Measurements from ENCODE around the gene SMC1B. TPM values are rescaled to one million over a fixed set of nuclear protein-coding genes. Genes with fewer than 3 reads are reported as not detected.

SMC1B gene
- total RNA-seq, 1 donor from 2014 or later, result 0.13 TPM

DNA sequence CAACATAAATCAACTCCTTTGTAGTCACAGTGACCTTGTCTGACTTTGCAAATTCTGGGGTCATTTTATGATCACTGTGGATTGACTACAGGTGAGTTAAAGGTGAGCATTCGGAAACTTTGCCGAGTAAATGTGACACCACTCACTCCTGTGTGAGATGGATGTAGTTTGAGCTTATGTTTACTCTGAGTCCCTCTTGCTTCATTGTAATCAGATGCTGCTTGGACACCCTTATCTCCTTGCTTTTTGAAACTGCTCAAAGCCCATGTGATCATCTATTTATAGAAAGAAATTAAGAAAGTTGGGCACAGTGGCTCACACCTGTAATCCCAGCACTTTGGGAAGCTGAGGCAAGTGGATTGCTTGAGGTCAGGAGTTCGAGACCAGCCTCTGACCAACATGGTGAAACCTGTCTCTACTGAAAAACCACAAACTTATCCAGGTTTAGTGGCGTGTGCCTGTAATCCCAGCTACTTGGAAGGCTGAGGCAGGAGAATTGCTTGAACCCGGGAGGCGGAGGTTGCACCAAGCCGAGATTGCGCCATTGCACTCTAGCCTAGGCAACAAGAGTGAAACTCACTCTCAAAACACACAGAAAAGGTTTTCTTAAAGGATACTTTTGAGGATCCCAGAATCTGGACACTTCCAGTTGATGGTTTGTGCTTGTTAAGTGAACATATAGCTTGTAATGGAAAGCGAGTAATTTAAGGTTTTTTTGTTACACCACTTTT lies 96.4 kb downstream of the SMC1B start:
- no peaks in the 10 kb centered on the region for H3K9me3 Mint-ChIP-seq
- no peaks in the 10 kb centered on the region for H3K27me3 Mint-ChIP-seq
- ChIA-PET CTCF (no interaction called here), POLR2A (interaction anchor here (1.1 to 2.1 kb wide), 2 partner anchors 29 to 32 kb away, joined by 3 to 6 read pairs; partner anchors contain the start of gene UPK3A)
- DNase-seq (no peak), ATAC-seq (ENCODE audit: low read depth) (no peak)
- TF ChIP-seq, protein P1, sequence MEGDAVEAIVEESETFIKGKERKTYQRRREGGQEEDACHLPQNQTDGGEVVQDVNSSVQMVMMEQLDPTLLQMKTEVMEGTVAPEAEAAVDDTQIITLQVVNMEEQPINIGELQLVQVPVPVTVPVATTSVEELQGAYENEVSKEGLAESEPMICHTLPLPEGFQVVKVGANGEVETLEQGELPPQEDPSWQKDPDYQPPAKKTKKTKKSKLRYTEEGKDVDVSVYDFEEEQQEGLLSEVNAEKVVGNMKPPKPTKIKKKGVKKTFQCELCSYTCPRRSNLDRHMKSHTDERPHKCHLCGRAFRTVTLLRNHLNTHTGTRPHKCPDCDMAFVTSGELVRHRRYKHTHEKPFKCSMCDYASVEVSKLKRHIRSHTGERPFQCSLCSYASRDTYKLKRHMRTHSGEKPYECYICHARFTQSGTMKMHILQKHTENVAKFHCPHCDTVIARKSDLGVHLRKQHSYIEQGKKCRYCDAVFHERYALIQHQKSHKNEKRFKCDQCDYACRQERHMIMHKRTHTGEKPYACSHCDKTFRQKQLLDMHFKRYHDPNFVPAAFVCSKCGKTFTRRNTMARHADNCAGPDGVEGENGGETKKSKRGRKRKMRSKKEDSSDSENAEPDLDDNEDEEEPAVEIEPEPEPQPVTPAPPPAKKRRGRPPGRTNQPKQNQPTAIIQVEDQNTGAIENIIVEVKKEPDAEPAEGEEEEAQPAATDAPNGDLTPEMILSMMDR (IDR thresholded peaks at IDR 0.05), result no peak
- peak overlapping the region; percentile 53 for H3K27ac Mint-ChIP-seq
- peaks cover 7% of the 10 kb centered on the region for H3K36me3 Mint-ChIP-seq (ENCODE audit: low read depth)
- no peak overlapping the region for H3K4me3 Mint-ChIP-seq
- peaks cover 68% of the 10 kb centered on the region for H3K4me1 Mint-ChIP-seq
- intact Hi-C loops (cut with micrococcal nuclease), result no loop called here

- TF ChIP-seq, protein P1 (IDR thresholded peaks at IDR 0.05), result no peak
- intact Hi-C loops (cut with micrococcal nuclease), result no loop called here
- no peak overlapping the region for H3K4me3 Mint-ChIP-seq
- H3K36me3 Mint-ChIP-seq (ENCODE audit: low read depth), result peaks cover 9% of the 10 kb centered on the region
- no peak overlapping the region for H3K27ac Mint-ChIP-seq
- CTCF ChIA-PET, result no interaction called here
- no peak for DNase-seq
- peaks cover 70% of the 10 kb centered on the region for H3K4me1 Mint-ChIP-seq
- ATAC-seq (ENCODE audit: low read depth), result no peak
- no peaks in the 10 kb centered on the region for H3K9me3 Mint-ChIP-seq
- H3K27me3 Mint-ChIP-seq, result no peaks in the 10 kb centered on the region
- POLR2A ChIA-PET, result interaction anchor here (1.4 kb wide), 1 partner anchor 30 kb away, joined by 5 read pairs; the partner anchor contains the start of gene UPK3A
Observed at GRCh38 chr22:45314786-45315185, 98.6 kb downstream of the SMC1B start.

DNA sequence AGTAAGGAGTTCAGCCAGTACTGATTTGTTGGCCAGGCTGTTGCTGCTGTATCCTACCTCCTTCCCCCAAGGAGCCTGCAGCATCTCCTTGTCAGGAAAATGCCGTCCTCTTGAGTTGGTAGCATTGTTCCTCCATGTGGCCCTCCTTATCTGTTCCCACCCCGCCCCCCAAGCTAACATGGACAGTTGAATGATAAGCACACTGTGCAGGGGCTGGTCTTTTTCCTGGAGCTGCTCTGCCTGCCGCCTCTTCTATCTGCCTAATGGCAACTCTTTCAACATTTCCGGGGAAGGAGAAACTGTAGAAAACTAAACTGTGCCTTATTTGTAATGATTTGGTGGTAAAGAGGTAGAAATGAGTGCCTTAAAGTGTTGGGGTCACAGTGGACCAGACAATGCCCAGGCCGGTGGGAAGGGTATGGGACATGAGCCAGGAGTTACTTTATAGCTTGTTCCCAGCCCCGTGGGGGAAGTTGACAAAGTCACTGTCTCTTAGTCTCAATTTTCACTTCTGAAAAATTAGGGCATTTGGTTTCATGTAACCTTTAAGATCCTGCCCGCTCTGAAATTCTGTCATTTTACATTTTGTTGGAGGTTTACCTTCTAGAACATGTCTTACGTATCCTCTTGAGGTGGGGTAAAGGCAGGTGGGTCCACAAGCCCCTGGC lies 99.2 kb downstream of the SMC1B start:
- H3K9me3 Mint-ChIP-seq, result no peaks in the 10 kb centered on the region
- TF ChIP-seq, protein P1 (IDR thresholded peaks at IDR 0.05), result no peak
- H3K27ac Mint-ChIP-seq, result peak overlapping the region; percentile 78
- ChIA-PET CTCF (no interaction called here), POLR2A (interaction anchor here (1.4 kb wide), 1 partner anchor 29 kb away, joined by 5 read pairs; the partner anchor contains the start of gene UPK3A)
- peaks cover 9% of the 10 kb centered on the region for H3K36me3 Mint-ChIP-seq (ENCODE audit: low read depth)
- no peaks in the 10 kb centered on the region for H3K27me3 Mint-ChIP-seq
- intact Hi-C loops (cut with micrococcal nuclease), result no loop called here
- ATAC-seq (ENCODE audit: low read depth) (no peak), DNase-seq (no peak)
- peaks cover 68% of the 10 kb centered on the region for H3K4me1 Mint-ChIP-seq
- H3K4me3 Mint-ChIP-seq, result no peak overlapping the region

DNA sequence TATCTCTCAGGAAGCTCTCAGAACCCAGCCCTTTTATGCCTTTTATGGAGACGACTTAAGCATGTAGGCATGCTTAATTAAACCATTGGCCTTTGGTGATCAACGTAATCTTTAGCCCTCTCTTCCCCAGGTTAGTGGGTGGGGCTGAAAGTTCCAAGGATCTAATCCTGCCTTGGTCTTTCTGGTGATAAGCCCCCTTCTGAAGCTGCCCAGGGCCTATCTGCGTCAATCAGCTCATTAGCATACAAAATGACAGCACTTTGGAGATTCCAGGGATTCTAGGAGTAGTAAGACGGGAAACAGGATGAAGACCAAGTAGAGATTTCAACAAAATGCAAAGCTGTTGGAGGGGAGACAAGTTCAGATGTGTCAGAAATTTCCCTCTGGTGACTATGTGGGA lies 100.5 kb downstream of the SMC1B start:
- Mint-ChIP-seq H3K27ac (no peak overlapping the region), H3K9me3 (no peaks in the 10 kb centered on the region), H3K27me3 (no peaks in the 10 kb centered on the region), H3K4me3 (no peak overlapping the region), H3K4me1 (peaks cover 62% of the 10 kb centered on the region), H3K36me3 (ENCODE audit: low read depth) (peaks cover 9% of the 10 kb centered on the region)
- intact Hi-C loops (cut with micrococcal nuclease), result no loop called here
- ATAC-seq (ENCODE audit: low read depth) (no peak), DNase-seq (no peak)
- TF ChIP-seq, protein P1 (IDR thresholded peaks at IDR 0.05), result no peak
- POLR2A ChIA-PET, result interaction anchor here (0.6 to 1.0 kb wide), 3 partner anchors 22 to 28 kb away, joined by 3 to 5 read pairs (median 3); partner anchors contain the start of gene UPK3A
- CTCF ChIA-PET, result no interaction called here

- Mint-ChIP-seq H3K4me1 (peaks cover 58% of the 10 kb centered on the region), H3K27ac (no peak overlapping the region), H3K36me3 (ENCODE audit: low read depth) (peaks cover 9% of the 10 kb centered on the region), H3K4me3 (no peak overlapping the region), H3K27me3 (no peaks in the 10 kb centered on the region), H3K9me3 (no peaks in the 10 kb centered on the region)
- ChIA-PET CTCF (no interaction called here), POLR2A (interaction anchor here (0.6 to 1.0 kb wide), 2 partner anchors 22 to 28 kb away, joined by 3 read pairs; partner anchors contain the start of gene UPK3A)
- TF ChIP-seq, protein P1 (IDR thresholded peaks at IDR 0.05), result no peak
- DNase-seq (no peak), ATAC-seq (ENCODE audit: low read depth) (no peak)
- intact Hi-C loops (cut with micrococcal nuclease), result no loop called here
Observed at GRCh38 chr22:45312415-45312814, 101.0 kb downstream of the SMC1B start.
